NCI-H526 (cell line): ENCODE results near the gene PAPOLG.
"Not testable (repeated sequence)": the region's sequence is repeated elsewhere in the genome, so short reads cannot be mapped to it uniquely, and the experiment has no call there.

Source experiments
- DNase-seq, 2 experiments: peaks; one replicate each; lab custom pipeline; 2025; lab: John Stamatoyannopoulos, UW

Gene PAPOLG

DNA sequence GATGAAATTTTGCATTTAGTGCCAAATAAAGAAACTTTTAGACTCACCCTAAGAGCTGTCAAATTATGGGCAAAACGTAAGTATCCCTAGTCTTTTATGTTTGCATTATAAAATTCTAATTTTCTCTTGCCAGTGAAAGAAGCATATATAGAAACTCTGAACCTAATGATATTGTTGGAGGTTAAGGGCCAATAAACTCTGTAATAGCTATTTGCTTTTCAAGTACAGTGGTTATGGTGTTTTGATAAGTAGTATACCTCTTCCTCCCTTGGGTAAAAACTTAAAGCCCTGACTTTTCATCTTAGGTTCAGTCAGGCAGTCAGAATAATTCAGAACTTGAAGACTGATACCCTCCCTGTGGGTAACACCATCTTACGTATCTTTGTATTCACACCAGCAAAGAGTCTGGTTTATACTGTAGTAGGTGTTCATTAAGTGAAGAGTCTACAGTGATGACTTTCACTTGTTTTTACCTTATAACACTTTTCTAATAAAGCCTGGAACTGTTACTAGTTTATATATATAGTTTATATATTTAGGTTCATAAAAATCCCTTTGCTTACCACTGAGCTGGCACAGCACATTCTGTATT is 19.1 kb downstream of the PAPOLG start:
- no peak for DNase-seq

GRCh38 chr2:60778352-60778751 is 22.3 kb downstream of the PAPOLG start:
- DNase-seq = no peak

DNA sequence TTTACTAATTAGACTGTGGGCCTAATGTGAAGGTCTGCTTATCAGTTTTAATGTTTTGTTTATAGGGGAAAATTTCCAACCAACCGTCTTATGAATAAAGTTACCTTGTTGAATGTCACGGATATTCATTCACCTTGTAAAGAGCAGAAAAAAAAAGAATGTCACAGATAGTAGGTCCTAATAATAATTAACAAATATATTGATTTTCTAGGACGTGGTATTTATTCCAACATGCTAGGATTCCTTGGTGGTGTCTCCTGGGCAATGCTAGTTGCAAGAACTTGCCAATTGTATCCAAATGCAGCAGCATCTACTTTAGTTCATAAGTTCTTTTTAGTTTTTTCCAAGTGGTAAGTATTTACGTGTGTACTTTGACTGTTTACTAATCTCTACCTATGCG is 23.4 kb downstream of the PAPOLG start:
- no peak for DNase-seq

DNA sequence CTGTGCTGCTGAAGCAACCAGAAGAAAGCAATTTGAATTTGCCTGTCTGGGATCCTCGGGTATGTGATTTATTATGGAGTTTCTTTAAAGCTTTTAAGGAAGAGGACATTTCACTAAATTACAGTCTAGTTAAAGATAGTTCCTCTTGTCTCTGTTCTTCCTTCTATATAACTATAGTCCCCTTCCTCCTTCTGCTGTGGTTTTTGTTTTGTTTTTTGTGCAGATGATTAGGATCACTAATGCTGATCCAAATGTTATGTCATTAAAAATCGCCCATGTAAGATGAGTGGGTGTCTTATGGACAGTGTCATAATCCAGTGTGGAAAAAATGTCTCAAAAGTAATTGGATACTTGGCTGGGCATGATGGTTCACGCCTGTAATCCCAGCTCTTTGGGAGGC is 24.7 kb downstream of the PAPOLG start:
- no peak for DNase-seq

DNA sequence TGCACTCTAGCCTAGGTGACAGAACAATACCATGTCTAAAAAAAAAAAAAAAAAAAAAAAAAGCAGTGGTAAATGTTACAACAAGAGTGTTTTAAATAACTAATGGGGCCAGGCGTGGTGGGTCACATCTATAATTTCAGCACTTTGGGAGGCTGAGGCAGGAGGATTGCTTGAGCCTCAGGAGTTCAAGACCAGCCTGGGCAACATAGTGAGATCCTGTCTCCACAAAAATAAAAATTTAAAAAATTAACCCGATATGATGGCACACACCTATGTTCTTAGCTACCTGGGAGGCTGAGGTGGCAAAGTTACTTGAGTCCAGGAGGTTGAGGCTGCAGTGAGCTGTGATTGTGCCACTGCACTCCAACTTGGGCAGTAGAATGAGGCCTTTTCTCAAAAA is 37.1 kb downstream of the PAPOLG start:
- no peak for DNase-seq

DNA sequence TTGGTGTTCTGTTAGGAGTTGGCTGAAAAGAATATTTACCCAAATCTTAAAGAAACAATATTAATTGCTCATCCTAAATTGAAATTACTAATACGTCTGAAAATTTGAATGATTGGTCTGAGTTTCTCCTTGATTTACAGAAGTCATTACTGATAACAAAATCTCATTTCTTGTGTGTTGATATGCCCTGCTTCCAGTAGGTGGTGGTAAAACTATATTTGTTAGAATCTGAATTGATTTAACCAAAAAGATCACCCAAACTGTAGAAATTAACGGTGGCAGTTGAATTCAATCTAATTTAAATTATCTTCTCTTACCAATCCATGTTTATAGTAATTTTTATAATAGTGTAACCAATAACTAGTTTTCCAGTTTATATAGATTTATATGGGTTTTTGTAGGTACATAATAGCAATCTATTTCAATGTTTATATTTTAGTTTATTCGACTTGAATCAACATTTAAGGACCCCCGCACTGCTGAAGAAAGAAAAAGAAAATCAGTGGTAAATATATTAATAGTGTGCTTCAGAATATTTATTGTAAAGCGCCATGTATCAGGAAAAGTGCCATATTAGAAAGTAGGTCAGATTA is 38.3 kb downstream of the PAPOLG start:
- DNase-seq = peak in 1 of 2 experiments; percentile 33

- DNase-seq = no peak
Observed at GRCh38 chr2:60796573-60797509, 40.8 kb downstream of the PAPOLG start.

GRCh38 chr2:60804473-60804872 is 48.4 kb downstream of the PAPOLG start:
- no peak for DNase-seq

- DNase-seq = no peak
Observed at GRCh38 chr2:60806595-60806987, 50.5 kb downstream of the PAPOLG start.

- peak in 1 of 2 experiments; percentile 6 for DNase-seq
Observed at GRCh38 chr2:60806988-60807681, 51.1 kb downstream of the PAPOLG start.

DNA sequence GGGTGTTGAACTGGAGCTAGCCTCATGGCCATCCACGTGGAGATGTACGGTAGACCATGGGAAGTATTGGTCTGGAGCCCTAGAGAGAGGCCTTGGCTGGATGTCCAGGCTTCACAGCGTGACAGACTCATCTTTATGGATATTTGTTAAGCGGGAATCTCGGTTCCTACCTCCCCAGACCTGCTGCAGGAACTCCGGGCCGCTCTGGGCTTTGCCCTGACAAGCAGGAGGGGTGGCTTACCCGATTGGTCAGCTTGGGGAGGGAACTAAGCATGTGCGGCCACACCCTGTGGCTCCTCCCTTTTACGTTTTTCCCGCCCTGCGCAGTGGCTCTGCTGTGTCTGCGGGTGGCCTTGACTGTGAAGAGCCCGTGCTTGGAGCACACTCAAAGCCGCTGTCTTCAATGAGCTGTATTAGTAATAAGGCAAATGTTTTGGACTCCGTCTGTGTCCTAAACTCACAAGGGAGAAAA is 52.3 kb downstream of the PAPOLG start:
- no peak for DNase-seq

DNA sequence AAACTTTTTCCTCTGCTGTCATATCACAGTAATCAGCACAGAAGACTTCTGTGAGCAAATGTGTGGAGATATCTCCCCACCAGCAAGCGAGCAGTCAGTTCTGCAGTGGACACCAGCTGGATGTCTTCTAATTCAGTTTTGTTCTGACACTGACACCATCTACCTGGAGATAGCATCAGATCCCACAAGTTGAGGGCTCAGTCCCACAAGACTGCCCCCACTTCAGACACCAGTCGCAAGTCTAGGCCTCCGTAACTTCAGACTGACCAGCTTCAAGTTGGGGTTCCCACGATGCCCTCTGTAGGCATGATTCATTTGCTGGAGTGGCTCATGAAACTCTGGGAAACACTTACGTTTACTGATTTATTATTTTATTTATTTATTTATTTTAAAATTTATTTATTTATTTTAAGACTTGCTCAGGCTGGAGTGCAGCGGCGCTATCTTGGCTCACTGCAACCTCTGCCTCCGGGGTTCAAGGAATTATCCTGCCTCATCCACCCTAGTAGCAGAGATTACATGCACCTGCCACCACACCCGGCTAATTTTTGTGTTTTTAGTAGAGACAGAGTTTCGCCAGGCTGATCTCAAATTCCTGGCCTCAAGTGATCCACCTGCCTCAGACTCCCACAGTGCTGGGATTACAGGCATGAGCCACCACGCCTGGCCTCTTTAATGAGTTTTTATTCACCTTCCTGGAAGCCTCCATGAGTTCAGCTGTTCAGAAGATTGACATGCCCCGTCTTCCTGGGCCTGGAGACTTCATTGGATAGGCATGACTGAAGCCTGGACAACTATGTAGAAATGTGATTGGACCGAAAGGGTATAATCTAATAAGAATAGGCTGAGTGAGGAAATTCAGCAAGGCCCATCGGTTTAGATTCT is 55.7 kb downstream of the PAPOLG start:
- DNase-seq = no peak

GRCh38 chr2:60817191-60817590 is 61.1 kb downstream of the PAPOLG start:
- not testable (repeated sequence) for DNase-seq

DNA sequence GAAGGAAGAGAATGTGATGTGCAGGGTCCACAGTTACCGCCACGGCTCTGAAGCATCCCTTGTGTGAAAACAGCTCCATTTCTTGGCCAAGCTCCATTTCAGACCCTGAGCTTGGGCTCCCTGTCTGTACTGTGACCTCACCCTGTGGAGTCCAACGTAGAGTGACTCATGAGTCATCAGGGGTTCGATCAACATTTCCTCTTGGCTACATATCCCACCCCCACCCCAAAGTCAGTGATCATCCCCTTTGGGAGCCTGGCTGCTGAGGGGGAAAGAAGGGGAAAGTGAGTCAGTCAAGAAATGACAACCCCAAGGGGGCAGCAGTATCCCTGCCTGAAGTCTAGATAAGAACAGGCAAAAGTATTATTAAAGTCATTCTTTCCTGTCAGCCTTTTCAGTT is 62.2 kb downstream of the PAPOLG start:
- no peak for DNase-seq

DNA sequence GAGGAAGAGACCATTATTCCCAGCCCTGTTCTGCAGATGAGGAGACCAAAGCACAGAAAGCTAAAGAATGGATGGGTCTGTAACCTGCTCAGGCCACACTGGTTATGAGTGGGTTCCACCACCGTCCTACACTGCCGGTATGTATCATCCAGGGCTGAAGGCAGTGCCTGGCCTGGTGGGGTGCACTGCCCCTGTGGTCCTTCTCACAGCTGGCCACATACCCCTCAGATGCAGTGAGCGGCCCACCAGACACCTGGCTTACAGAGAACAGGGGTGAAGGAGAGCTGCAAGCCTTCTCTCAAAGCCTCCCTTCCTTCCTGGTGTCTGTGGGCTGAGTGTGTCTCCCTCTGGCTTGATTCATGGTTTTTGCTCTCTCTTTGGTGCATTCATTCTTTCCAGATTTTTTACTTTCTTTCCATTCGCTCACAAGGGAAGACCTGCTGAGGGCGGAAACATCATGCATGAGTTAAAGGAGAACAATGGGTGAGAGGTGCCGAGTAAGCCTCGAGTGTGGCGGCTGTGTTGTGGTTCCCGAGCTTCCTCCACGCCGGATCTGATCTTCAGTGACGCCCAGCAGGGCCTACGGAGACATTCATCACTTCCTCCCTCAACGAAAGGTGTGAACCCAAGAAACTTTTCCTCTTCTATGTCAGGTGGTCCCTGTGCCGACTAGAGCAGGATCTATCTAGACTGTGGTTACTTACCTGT is 63.2 kb downstream of the PAPOLG start:
- no peak for DNase-seq

- DNase-seq = no peak
Observed at GRCh38 chr2:60819936-60820335, 63.9 kb downstream of the PAPOLG start.

DNA sequence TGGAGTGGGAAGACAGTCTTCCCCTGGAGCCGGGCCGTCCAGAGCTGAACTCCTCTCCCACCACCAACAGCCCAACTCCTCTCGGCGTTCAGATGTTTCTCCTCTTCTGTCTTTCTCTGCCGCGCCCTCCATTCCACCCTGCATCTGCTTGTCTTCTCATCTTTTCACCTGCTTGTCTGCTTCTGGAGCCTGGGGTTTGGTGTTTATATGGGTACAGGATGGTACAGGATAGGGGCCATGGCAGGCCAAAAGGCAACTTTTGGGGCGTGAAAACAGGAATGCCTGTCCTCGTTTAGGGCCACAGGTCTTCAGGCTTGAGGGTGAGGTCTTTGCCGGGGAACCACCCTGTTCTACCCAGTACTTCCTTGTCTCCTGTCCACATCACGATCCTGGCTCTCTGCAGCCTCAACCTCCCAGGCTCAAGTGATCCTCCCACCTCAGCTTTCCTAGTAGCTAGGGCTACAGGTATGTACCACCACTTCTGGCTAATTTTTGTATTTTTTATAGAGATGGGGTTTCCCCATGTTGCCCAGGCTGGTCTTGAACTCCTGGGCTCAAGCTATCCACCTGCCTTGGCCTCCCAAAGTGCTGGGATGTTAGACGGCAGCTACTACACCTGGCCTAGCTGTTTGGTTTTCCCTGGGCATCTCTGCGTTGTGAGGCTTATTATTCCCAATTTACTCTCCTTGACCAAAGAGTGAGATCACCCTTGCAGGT is 64.5 kb downstream of the PAPOLG start:
- DNase-seq = no peak

DNA sequence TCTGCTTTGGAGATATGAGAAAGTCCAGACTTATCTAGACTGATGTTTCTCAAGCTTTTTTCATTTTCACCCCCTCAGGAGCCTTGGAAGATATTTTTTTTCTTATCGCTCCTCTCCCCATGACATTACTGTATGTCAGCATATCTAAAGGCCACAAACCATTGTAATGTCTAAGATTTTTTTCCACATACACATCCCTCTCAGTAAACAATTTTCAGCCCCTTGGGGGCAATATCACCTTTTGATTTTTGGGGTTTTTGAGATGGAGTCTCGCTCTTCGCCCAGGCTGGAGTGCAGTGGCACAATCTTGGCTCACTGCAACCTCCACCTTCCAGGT is 65.0 kb downstream of the PAPOLG start:
- no peak for DNase-seq

- no peak for DNase-seq
Observed at GRCh38 chr2:60821587-60822302, 65.7 kb downstream of the PAPOLG start.
